GM21529 (cell line): ENCODE measurements around the gene DZIP1.

Experiments used
- ATAC-seq: cut with Tn5 transposase; IDR thresholded peaks from one replicate; pipeline ENCODE4 v1.9.1; 2021; ENCODE audit not compliant: unreplicated experiment

Gene DZIP1

DNA sequence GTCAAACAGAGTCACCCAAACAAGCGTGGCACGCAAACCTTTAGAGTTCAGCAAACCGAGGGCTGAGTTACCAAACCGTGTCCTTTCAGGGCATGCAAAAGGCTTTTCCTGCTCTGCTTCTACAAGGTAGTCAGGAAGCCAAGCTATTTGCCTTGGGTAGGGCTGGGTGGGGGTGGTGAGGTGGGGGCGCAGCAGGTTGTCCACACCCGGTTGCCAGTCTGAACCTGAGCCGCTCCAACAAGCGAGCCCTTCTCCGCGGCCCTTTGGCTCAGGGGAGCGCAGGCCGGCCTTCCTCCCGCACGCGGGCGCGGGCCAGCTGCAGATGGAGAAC lies 92.3 kb downstream of the DZIP1 start:
- no peak for ATAC-seq

DNA sequence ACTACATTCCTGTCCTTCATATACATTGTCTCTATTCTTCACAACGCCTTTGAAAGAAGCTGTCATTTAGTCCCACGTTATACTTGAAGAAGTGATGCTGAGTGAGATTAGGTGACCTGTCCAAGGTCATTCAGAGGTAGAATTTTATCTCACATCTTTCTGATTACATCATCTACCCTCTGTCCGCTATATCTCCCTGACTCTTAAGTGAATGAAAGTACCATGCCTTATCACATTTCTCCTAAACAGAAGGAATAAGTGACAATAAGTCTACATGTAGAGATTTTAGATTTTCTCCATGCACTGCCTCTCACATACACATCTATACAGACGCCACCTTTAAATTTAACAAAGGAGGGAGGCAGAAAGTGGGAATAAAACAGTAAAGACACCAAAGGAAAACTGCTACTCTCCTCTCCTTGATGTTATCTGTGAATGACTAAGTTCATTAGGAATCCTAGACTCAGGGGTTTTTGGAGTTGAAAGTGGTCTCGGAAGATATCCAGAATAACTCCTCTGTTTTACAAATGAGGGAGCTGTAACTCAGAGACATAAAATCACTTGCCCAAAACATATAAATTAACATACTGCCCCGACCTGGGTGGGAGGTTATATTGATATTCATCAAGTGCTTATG lies 96.9 kb downstream of the DZIP1 start:
- ATAC-seq: no peak

DNA sequence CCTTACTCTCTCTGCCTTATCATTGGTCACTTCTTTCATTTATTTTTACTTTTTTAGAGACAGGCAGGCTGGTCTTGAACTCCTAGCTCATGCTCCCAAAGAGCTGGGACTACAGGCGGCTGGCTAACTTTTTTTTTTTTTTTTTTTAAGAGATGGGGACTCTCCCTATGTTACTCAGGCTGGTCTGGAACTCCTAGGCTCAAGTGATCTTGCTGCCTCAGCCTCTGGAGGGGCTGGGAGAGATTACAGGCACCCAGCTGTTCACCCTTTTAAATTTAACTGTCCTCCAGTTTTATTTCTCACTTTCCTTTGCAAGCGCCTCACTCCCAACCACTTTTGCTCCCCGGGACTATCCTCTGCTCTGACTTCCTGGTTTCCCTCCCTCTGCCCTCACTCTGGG lies 97.6 kb downstream of the DZIP1 start:
- no peak for ATAC-seq

DNA sequence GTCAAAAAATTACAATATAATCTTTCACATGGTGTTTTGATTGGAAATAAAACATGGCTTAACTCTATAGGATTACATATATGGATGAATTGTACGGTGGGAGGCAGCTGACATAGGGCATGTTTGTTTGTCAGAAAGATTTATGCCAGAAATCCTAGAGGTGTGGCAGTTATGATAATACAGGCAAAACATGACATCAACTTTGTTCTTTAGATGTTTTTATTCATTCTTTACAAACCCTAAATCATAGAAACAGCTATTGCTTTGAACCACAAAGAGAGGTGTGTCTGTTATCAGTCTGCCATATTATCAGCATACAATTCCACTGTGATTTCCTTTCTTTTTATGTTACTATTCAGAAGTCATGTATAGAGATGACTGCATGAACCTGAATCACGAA lies 100.2 kb downstream of the DZIP1 start:
- no peak for ATAC-seq

DNA sequence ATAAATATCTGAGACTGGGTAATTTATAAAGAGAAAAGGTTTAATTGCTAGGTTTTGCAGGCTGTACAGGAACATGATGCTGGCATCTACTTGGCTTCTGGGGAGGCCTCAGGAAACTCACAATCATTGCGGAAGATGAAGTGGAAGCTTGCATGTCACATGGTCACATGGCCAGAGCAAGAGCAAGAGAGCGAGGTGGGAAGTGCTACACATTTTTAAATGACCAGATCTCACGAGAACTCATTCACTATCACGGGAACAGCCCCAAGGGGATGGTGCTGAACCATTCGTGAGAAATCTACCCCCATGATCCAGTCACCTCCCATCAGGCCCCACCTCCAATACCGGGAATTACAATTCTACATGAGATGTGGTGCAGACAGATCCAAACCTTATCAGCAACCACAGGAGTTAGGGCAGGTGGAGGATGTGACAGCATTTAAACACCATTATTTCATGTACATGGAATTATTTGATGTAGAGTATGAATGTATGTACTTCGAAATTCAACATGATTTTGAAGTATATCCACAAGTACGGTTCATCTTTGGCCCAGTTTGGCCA lies 102.5 kb downstream of the DZIP1 start:
- ATAC-seq: no peak

DNA sequence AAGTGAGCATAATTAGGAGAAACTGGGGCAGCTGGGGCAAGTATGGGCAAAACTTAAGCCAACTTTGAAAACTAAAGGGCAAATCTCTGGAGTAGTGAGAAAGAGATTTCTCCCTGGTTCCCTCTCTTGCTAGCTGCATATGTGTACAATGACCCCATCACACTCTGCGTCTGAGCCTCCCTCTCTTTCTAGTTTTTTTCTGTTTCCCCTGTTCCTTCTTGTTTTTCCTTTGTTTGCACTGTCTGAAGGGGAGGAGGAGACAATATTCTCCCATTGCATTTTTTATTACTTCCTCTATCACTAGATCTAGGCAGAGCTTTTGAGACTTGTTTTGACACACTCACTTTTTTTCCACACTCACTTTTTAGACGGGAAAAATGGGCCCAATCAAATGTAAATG lies 103.2 kb downstream of the DZIP1 start:
- no peak for ATAC-seq

DNA sequence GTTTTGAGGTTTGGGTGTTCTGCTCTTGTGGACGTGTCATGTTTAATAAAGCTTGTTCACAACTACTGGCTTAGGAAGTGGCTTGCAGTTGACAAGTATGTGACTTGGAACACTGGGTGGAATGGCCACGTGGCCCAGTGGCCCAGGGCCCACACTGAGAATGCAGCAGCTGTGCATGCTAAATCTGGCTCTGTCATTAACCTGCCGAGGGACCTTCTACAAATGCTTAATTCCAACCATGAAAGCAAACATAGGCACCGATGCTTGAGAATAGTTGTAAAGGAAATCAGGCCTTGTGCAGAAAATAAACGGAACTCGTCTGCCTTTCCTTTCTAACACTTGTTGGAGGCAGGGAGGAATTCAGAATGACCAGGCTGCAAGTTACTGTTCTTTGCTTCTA lies 103.6 kb downstream of the DZIP1 start:
- no peak for ATAC-seq

DNA sequence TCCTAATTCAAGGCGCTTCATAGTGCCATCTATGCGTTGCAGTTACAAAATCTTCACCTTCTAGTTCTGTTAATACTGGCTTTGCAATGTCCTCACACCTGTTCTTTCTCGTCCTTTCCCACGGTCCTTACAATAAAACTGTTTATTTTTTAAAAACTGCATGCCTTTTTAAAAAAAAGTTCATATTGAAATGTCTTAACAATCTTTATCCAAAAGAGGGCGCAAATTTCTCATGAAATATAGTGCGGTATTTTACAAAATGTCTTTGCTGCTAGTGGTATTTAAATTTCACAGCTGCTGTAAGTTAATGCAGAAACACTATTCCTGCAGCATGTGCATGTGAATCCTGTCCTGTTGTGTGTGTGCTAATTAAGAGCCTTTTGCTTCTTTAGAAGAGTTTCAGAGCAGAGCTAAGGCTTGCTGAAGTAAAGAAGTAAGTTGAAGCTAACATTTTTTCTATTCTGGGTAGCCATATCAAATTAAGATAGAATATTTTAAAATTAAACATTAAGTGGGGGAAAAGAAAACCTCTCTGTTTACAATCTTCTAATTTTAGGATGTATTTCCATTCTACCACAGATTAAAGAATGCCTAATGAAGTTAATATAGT lies 107.8 kb downstream of the DZIP1 start:
- no peak for ATAC-seq

DNA sequence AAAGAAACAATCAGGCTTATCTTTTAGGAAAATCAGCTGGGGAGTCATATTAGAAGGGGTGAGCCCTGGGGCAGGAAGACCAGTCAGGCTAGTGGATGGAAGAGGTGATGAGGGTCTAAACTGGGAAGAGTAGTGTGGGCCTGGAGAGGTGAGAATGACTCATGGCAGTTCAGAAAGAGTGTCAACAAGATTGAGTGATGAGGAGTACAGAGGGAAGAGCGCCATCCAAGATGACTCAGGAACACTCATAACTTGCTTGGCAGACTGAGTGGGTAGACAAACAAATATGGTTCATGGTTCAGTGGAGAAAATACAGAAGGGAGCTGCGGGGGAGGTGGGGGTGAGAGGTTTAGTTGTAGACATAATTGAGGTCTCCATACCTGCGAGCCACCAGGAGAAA lies 109.3 kb downstream of the DZIP1 start:
- peak; percentile 69 for ATAC-seq

DNA sequence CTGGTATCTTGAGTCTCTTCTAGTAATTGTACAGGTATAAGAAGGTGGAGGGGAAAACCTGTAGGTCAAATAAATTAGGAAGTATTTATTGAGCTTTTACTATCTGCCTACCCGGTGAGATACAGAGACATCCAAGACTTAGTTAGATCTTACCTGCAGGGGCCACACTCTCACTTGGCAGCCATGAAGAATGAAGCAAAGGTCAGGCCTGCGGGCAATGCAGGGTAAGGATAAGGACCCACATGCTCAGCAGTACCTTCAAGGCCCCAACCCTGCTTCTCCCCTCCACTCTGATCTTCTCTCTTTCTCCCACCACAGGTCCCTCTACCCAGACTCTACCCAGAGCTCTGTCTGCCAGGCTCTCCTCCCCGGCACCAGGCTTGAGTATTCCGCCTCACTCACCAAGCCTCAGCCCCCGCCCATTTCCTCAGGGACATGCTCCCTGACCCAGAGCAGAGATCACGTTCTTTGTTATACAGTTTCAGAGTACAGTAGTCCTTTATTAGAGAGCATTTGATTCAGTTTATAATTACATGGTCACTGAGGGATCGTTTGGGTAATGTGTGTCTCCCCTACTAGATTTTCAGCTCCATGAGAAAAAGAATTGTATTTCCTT lies 110.9 kb downstream of the DZIP1 start:
- ATAC-seq: no peak

DNA sequence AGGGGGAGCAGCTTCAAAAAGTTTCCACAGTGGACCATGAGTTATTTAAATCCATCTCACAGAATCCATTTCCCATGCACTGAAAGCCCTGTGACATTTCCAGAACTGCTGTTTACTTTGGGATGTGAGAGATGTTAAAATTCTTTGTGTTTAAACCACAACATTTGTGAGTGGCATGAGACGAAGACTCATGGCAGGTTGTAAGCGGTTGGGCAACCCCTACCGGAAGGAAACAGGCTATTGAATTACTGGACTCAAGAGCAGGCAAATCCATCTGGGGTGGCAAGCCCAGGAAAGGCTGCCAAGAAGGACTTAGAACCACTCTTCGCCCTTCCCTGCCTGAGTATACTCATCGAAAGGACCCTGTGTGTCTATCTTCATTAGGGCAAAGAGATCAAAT lies 114.3 kb downstream of the DZIP1 start:
- ATAC-seq: no peak
